ENCODE measurements around the gene CST9L. TPM values are rescaled to one million over a fixed set of nuclear protein-coding genes. Genes with fewer than 3 reads are reported as not detected.

The CST9L gene
- total RNA-seq, 6 experiments from 2014 or later: not detected

- Histone ChIP-seq H3K4me3 (no peak overlapping the region), H3K36me3 (no peaks in the 10 kb centered on the region), H3K9me3 (no peaks in the 10 kb centered on the region), H3K27ac (no peak overlapping the region), H3K27me3 (no peaks in the 10 kb centered on the region), H3K4me1 (no peaks in the 10 kb centered on the region)
- 54% methylated on average over 2 of the region's 2 CpGs for WGBS (ENCODE audit: insufficient coverage, low coverage, low lambda C conversion rate, missing lambda C conversion rate)
- TF ChIP-seq CTCF (IDR thresholded peaks at IDR 0.05): no peak
- TF ChIP-seq POLR2A (IDR thresholded peaks at IDR 0.05): no peak
- DNase-seq (no peak), ATAC-seq (no peak)
- intact Hi-C loops (cut with DNase I): no loop called here
Observed at GRCh38 chr20:23520185-23520584, 48.1 kb downstream of the CST9L start.

GRCh38 chr20:23519556-23519955 is 48.7 kb downstream of the CST9L start:
- ATAC-seq: no peak
- TF ChIP-seq CTCF (IDR thresholded peaks at IDR 0.05) (no peak), POLR2A (IDR thresholded peaks at IDR 0.05) (no peak)
- Histone ChIP-seq H3K4me3 (no peak overlapping the region), H3K27ac (no peak overlapping the region), H3K9me3 (no peaks in the 10 kb centered on the region), H3K27me3 (no peaks in the 10 kb centered on the region), H3K36me3 (no peaks in the 10 kb centered on the region), H3K4me1 (no peaks in the 10 kb centered on the region)
- no peak for DNase-seq
- intact Hi-C loops (cut with DNase I): no loop called here
- WGBS (ENCODE audit: insufficient coverage, low coverage, low lambda C conversion rate, missing lambda C conversion rate): 33% methylated on average over 3 of the region's 6 CpGs

GRCh38 chr20:23517719-23518118 is 50.6 kb downstream of the CST9L start:
- intact Hi-C loops (cut with DNase I): no loop called here
- no peak overlapping the region for H3K27ac ChIP-seq

GRCh38 chr20:23515250-23515939 is 52.9 kb downstream of the CST9L start:
- intact Hi-C loops (cut with DNase I): no loop called here
- Histone ChIP-seq H3K9me3 (no peaks in the 10 kb centered on the region), H3K4me1 (no peaks in the 10 kb centered on the region), H3K27ac (no peak overlapping the region), H3K4me3 (no peak overlapping the region), H3K36me3 (no peaks in the 10 kb centered on the region), H3K27me3 (no peaks in the 10 kb centered on the region)
- DNase-seq: no peak
- no peak for TF ChIP-seq POLR2A (IDR thresholded peaks at IDR 0.05)
- TF ChIP-seq CTCF (IDR thresholded peaks at IDR 0.05): no peak
- no peak for ATAC-seq
- WGBS (ENCODE audit: insufficient coverage, low coverage, low lambda C conversion rate, missing lambda C conversion rate): 71% methylated on average over 5 of the region's 5 CpGs

More at GRCh38 chr20:23517719-23518118, 50.6 kb downstream of the CST9L start:
- 23% methylated on average over 1 of the region's 4 CpGs for WGBS (ENCODE audit: insufficient coverage, low coverage, low lambda C conversion rate, missing lambda C conversion rate)
- Histone ChIP-seq H3K4me3 (no peak overlapping the region), H3K4me1 (no peaks in the 10 kb centered on the region), H3K36me3 (no peaks in the 10 kb centered on the region), H3K27me3 (no peaks in the 10 kb centered on the region), H3K9me3 (no peaks in the 10 kb centered on the region)
- ATAC-seq (no peak), DNase-seq (no peak)
- TF ChIP-seq CTCF (IDR thresholded peaks at IDR 0.05) (no peak), POLR2A (IDR thresholded peaks at IDR 0.05) (no peak)

All from right lobe of liver (tissue), 6 donors.